HG02678 (cell line): ENCODE results near the gene SCRN3.
A peak's percentile ranks its signal among the peaks of the same experiment; 100 is the strongest.
"Not testable (repeated sequence)": the region's sequence is repeated elsewhere in the genome, so short reads cannot be mapped to it uniquely, and the experiment has no call there.

ENCODE experiments used
- ATAC-seq: cut with Tn5 transposase; IDR thresholded peaks from one replicate; pipeline ENCODE4 v1.9.1; 2021; ENCODE audit warnings: mild to moderate bottlenecking, moderate library complexity; ENCODE audit not compliant: unreplicated experiment

SCRN3 gene, protein sequence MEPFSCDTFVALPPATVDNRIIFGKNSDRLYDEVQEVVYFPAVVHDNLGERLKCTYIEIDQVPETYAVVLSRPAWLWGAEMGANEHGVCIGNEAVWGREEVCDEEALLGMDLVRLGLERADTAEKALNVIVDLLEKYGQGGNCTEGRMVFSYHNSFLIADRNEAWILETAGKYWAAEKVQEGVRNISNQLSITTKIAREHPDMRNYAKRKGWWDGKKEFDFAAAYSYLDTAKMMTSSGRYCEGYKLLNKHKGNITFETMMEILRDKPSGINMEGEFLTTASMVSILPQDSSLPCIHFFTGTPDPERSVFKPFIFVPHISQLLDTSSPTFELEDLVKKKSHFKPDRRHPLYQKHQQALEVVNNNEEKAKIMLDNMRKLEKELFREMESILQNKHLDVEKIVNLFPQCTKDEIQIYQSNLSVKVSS

DNA sequence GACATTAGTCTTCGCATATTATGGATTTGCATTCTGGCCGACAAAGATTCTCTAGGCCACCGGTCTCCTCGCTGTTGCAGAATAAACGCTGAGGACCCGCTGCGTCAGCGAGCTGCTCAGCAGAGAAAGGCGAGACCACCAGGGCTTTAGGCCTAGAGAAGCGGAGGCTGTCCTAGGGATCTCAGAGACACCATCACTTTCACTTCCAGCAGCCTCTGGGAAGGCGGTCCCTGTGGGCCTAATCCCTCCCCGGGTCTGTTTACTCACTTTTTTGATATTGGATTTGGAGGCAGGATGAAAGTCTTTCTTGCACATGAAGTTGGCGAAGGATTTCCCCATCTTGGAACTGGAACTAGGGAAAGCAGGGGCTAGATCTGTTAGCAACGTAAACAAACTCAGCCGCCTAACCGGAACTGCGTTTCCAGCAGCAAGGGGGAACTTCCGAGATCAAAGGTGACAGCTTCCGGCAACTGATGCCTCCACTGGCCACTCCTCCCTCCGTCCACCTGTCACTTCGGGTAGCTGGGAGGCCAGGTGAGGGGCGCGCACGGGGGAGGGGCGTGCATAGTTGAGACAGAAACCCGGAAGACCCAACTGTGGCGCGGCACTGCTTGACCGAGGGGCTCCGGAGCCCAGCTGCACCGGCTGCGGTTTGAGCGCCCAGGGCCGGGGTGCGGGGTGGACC lies at the start of gene SCRN3:
Gene SCRN3, plus strand, starts transcription at position 447 of the 685 bp plus-strand sequence. CDS start 2,554 bp downstream, outside the sequence.
- ATAC-seq: peak; percentile 97

DNA sequence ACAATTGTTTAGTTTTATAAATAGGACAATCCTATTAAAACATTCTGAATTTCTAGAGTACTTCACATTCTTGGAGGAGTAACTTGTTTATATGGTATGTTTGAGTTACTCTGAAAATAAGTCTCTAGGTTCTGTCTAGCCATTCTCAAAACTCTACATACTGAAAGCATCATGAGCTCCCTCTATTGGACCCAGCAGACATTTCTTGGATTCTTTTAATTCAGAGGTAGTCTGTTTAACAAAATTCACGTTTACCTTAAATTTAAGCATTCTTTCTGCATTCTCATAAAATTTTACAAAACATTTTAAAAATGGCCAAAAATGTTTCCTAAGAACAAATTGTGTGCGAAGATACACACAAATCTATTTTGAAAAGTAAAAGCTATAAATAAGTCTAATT lies 45.5 kb upstream of the SCRN3 start:
- ATAC-seq: no peak

DNA sequence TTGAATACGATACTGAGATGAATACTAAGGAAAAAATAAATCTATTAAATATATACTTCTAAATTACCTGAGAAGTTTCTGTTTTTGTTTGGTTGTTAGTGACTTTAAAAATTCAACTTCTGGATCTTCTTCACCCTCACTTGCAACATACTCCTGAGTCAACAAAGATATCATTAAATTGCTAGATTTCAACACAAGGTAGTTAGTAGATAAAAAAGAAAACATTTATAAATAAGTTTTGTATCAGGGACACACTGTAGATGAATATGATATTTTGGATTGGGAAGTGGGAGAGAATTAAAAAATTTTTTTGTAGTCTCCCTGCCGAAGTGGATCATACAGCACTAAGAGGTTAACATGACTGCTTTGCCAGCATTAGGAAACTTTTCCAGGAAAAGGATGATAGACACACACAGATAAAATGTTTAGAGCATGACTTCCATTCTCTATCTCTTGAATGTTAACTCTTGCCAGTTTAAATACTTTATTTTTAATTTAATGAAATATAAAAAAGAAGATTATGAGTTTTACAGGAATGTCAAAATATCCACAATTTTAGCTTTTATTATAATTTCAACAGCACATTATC lies 44.8 kb upstream of the SCRN3 start:
- no peak for ATAC-seq

DNA sequence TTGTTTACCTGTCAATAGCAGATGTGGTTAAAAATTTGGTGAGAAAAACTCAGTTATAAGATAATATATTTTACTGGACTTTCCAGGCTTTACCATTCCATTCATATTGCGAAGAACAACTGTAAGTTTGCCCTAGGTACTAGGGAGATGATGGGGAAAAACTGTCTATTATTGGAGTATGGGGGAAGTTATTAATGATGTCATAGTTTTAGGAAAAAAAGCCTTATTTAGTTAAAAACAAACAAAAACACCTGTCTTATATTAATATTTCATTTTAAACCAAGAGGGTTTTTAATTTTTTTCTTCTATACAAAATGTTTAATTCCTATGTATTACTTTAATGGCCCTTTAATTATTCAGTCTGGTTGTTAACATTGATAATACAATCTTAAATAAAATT lies 42.5 kb upstream of the SCRN3 start:
- no peak for ATAC-seq

DNA sequence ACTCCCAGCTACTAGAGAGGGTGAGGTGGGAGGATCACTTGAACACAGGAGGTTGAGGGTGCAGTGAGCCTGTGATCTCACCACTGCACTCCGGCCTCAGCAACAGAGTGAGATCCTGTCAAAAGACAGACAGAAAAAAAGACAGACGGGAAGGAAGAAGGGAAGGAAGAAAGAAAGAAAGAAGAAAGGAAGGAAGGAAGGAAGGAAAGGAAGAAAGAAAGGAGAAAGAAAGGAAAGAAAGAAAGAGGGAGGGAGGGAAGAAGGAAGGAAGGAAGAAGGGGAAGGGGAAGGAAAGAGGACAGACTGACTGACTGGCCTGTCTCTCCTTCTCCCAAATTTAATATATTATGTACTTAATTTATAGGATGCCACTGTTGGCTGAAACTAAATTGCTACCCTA lies 39.2 kb upstream of the SCRN3 start:
- ATAC-seq: no peak

DNA sequence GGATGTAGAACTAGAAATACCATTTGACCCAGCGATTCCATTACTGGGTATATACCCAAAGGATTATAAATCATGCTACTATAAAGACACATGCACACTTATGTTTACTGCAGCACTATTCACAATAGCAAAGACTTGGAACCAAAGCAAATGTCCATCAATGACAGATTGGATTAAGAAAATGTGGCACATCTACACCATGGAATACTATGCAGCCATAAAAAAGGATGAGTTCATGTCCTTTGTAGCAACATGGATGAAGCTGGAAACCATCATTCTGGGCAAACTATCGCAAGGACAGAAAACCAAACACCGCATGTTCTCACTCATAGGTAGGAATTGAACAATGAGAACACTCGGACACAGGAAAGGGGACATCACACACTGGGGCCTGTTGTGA lies 35.9 kb upstream of the SCRN3 start:
- not testable (repeated sequence) for ATAC-seq

DNA sequence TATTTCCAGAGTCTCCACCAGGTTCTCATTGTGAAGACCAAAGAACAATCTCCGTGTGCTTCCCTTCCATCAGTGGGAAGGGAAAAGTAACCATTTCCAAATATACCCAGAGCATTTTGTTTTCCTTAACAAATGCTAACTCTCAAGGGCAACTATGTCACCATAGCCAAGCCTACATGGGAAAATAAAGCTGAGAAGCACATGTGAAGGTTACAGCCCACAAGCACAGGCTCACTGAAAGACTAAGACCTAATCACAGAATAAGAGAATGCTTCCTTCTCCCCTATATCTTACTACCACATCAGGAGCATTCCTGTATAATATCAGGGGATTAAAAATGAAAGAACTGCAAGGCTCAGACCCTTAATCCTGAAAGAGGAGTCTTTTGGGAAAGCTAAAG lies 32.6 kb upstream of the SCRN3 start:
- ATAC-seq: no peak

DNA sequence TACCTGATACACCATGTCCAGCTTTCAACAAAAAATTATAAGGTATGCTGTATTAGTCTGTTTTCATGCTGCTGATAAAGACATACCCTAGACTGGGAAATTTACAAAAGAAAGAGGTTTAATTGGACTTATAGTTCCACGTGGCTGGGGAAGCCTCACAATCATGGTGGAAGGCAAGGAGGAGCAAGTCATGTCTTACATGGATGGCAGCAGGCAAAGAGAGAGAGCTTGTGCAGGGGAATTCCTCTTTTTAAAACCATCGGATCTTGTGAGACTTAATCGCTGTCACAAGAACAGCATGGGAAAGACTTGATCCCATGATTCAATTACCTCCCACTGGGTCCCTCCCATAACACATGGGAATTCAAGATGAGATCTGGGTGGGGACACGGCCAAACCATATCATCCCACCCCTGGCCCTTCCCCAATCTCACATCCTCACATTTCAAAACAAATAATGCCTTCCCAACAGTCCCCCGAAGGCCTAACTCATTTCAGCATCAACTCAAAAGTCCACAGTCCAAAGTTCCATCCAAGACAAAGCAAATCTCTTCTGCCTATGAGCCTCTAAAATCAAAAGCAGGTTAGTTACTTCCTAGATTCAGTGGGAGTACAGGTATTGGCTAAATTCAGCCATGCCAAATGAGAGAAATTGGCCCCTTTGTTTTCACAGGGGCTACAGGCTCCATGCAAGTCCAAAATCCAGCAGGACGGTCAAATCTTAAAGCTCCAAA lies 31.9 kb upstream of the SCRN3 start:
- not testable (repeated sequence) for ATAC-seq

DNA sequence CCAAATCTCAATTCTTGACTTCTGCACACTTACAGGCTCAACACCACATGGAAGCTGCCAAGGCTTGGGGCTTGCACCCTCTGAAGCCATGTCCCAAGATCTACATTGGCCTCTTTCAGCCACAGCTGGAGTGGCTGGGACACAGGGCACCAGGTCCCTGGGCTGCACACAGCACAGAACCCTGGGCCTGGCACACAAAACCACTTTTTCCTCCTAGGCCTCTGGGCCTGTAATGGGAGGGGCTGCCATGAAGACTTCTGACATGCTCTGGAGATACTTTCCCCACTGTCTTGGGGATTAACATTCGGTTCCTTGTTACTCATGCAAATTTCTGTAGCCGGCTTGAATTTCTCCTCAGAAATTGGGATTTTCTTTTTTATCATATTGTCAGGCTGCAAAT lies 30.9 kb upstream of the SCRN3 start:
- no peak for ATAC-seq

DNA sequence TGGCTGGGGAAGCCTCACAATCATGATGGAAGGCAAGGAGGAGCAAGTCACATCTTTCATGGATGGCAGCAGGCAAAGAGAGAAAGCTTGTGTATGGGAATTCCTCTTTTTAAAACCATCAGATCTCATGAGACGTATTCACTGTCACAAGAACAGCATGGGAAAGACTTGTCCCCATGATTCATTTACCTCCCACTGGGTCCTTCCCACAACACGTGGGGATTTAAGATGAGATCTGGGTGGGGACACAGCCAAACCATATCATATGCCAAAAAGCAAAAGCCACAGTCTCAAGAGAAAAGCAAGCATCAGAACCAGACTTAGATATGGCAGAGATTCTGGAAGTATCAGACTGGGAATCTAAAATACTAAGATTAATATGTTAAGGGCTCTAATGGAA lies 30.0 kb upstream of the SCRN3 start:
- ATAC-seq: no peak

DNA sequence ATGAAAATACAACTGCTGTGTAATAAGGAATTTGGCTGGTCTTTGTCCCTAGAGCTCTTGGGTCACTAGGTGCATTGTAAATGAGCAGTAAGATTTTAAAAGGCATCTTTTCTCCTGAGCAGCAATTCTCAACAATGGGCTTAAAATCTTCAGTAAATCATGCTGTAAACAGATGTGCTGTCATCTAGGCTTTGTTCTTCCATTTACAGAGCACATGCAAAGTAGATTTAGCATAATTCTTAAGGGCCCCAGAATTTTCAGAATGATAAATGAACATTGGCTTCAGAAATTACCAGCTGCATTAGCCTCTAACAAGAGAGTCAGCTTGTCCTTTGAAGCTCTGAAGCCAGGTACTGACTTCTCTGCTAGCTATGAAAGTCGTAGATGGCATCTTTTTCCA lies 26.8 kb upstream of the SCRN3 start:
- ATAC-seq: no peak

DNA sequence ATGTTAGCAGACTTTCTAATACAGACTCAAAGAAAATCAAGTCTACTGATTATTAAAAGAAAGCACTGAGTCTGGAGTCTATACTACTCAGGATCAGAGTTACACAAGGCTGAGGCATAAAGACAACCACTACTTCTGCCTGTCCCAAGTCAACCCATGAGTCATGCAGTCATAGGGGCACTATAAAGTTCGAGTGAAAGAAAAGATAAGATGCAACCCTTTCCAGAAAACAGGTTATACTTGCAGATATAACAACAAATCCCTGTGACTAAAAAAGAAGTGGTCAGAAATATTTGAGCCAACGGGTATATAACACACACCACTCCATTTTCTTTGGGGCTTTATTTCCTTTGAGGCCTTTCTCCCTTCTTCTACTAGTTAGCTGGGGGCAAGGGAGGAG lies 18.6 kb upstream of the SCRN3 start:
- ATAC-seq: no peak

DNA sequence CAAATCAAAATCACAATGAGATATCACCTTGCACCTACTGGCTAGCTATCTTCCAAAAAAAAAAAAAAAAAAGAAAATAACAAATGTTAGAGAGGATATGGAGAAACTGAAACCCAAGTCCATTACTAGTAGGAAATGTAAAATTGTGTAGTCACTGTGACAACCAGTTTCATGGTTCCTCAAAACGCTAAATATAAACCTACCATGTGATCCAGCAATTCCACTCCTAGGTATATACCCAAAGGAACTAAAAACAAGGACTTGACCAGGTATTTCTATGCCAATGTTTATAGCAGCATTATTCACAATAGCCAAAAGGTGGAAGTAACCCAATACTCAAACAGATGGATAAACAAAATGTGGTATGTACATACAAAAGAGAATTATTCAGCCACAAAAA lies 11.7 kb upstream of the SCRN3 start:
- ATAC-seq: no peak

DNA sequence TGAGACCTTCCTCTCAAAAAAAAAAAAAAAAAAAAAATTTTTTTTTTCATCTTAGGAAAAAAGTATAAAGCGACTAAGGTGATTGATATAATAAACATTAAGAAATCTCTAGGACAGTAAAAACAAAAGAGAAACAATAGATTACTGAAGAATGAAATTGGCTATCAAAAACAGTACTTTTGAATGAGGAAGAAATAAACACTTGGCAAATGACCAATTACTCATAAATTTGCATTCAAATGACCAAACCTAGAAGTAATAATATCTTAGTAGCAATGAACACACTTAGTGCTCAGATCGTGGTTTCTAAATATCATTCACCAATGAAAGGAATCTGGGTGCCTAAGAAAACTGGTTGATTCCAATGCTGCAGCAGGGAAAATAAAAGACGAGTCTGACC lies 10.3 kb upstream of the SCRN3 start:
- no peak for ATAC-seq

DNA sequence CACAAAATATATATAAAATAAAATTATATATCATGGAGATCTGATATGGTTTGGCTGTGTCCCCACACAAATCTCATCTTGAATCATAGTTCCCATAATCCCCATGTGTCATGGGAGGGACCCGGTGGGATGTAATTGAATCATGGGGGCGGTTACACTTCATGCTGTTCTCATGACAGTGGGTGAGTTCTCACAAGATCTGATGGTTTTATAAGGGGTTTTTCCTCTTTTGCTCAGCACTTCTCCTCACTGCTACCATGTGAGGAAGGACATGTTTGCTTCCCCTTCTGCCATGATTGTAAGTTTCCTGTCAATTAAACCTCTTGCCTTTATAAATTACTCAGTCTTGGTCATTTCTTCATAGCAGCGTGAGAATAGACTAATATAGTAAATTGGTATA lies 6.8 kb upstream of the SCRN3 start:
- ATAC-seq: not testable (repeated sequence)

DNA sequence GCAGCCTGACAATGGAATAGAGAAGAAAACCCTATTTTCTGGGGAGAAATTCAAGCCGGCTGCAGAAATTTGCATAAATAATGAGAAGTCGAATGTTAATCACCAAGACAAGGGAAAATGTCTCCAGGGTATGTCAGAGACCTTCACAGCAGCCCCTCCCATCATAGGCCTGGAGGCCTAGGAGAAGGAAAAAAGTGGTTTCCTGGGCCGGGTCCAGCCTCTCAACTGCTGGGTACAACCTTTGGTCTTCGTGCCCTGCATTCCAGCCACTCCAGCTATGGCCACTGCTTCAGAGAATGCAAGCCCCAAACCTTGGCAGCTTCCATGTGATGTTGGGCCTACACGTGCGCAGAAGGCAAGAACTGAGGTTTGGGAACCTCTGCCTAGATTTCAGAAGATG lies 6.0 kb upstream of the SCRN3 start:
- ATAC-seq: no peak

DNA sequence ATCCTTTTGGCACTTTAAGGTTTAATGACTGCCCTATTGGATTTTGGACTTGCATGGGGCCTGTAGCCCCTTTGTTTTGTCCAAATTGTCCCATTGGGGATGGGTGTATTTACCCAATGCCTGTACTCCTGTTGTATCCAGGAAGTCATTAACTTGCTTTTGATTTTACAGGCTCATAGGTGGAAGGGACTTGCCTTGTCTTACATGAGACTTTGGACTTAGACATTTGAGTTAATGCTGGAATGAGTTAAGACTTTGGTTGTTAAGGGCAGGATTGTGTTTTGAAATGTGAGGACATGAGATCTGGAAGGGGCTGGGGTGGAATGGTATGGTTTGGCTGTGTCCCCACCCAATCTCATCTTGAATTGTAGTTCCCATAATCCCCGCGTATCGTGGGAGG lies 5.2 kb upstream of the SCRN3 start:
- not testable (repeated sequence) for ATAC-seq

DNA sequence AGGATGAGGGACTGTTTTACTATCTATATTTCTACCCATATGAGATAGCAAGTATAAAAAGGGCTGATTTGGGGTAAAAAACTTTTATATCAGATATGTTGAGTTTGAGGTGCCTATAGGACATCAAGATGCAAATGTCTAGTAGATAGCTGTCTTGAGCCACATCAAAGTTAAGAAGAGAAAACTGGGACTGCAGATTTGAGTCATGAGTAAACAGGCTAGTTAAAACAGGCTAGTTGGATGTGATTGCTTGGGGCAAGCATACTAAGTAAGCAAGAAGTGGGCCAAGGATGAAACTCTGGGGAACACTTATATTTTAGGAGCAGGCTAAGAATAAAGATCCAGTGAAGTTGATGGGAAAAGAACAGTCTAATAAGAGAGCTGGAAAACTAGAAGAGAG lies 2.8 kb upstream of the SCRN3 start:
- no peak for ATAC-seq

DNA sequence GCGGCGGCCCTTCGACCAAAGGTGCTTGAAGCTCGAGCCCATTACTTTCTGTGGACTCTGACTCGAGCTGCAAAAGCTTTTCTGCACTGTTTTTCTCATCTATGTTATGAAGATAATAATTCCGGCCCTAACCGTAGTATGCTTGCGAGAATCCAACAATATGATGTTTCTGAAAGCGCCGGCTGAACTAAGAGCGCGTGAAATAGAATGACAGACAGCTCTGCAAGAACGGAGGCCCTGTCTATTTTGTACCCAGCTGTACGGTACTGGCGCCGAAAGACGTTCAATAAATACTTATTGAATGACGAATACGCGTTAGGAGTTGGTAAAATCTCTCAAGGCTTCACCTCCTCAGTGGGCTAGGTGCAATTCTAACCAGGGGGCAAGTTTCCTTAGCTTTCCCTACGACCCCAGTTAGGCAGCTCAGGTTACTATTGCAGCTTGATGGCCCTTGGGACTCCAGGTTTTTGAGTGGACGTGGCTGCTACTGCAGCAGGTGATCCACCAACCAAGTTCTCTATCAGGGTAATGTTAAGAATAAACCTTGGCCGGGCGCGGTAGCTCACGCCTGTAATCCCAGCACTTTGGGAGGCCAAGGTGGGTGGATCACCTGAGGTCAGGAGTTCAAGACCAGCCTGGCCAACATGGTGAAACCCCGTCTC lies 570 bp downstream of the SCRN3 start:
- peak; percentile 22 for ATAC-seq

DNA sequence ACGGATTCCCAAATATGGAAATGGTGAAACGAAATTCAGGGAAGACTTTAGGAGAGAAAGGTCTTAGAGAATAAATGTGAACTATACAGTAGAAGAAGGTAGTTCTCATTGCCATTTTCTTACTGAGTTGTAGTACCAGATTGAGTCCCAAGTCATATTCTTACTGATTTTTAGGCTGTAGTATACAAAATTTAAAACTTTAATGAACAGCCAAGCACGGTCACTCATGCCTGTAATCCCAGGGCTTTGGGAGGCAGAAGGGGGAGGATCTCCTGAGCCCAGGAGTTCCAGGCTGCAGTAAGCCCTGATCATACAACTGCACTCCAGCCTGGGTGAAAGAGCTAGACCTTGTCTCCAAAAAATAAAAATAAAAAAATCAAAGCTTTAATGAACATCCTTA lies 2.2 kb downstream of the SCRN3 start:
- no peak for ATAC-seq

DNA sequence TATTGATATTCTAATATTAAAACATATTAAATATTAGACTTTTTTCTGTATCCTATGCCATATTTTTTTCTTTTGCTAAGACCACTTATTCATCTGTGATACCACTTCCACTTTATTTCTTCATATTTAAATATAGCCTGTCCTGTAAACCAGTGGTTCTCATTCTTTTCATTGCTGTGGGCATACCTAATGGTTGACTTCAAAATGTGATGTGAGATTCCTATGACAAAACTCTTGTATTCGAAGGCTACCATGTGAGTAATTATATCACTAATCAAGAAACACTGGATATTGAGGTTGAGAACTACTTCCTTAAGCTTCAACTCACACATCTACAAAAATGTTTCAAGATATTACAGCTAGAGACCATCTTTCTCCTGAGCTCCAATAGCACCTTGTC lies 3.6 kb downstream of the SCRN3 start:
- ATAC-seq: no peak
